Measurements from ENCODE around the gene TMTC4.

TMTC4 gene

GRCh38 chr13:100658363-100658762 lies 16.2 kb downstream of the TMTC4 start:
- Histone ChIP-seq H3K4me1 (ENCODE audit: control insufficient read depth in 1 of 2, insufficient read depth in 1 of 2, low read depth in 1 of 2, low read length in 1 of 2) (peaks cover 0 to 6% of the 10 kb centered on the region in 2 experiments), H3K4me3 (ENCODE audit: low read depth in 1 of 2, low read length in 1 of 2) (no peak overlapping the region), H3K36me3 (peaks cover under 1% of the 10 kb centered on the region), H3K27ac (no peak overlapping the region), H3K27me3 (no peaks in the 10 kb centered on the region), H3K9me3 (no peaks in the 10 kb centered on the region)
- TF ChIP-seq CTCF (IDR thresholded peaks at IDR 0.05): no peak

DNA sequence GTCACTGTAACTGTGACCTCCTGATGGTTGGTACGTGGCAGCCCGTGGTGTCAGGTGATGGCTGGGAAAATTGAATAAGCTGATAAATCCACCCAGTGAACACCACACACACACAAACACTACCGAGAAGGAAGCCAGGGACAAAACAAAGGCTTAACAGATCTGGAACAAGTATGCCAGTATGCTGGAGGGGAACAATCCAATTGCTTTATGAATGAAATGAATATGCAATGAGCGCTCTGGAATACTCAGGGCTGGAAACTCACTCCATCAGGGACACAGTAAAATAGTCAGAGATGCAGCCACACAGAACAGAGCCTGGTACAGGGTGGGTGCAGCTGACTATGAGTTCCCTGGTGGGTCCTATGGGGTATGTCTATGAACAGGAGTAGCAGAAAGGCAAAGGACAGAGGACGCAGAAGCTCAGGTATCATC lies 16.7 kb downstream of the TMTC4 start:
- Histone ChIP-seq H3K4me1 (ENCODE audit: control insufficient read depth in 1 of 2, insufficient read depth in 1 of 2, low read depth in 1 of 2, low read length in 1 of 2) (peaks cover 0 to 6% of the 10 kb centered on the region in 2 experiments), H3K27ac (no peak overlapping the region), H3K27me3 (no peaks in the 10 kb centered on the region), H3K4me3 (ENCODE audit: low read depth in 1 of 2, low read length in 1 of 2) (no peak overlapping the region), H3K36me3 (no peaks in the 10 kb centered on the region), H3K9me3 (no peaks in the 10 kb centered on the region)
- TF ChIP-seq CTCF (IDR thresholded peaks at IDR 0.05): no peak

DNA sequence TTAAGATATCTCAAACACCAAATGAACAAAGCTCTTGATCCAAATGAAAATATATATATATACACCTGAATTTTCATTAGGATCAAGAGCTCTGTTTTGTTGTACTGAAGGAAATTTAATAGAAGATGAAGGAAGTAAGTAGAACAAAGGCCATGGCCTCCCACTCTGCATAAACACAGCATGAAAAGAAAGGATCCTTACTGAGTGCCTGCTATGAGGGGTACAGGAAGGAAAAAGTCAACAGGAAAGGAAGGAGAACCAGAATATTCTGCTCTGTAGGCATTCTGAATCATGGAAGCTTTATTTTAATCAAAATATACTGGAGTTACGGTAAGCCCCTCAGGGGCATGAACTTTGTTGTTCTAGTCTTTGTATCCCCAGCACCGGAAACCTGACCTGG lies 22.1 kb downstream of the TMTC4 start:
- TF ChIP-seq CTCF (IDR thresholded peaks at IDR 0.05): no peak
- H3K4me1 ChIP-seq (ENCODE audit: control insufficient read depth in 1 of 2, insufficient read depth in 1 of 2, low read depth in 1 of 2, low read length in 1 of 2): no peaks in the 10 kb centered on the region
- no peak overlapping the region for H3K27ac ChIP-seq
- no peaks in the 10 kb centered on the region for H3K27me3 ChIP-seq
- H3K36me3 ChIP-seq: no peaks in the 10 kb centered on the region
- no peaks in the 10 kb centered on the region for H3K9me3 ChIP-seq
- no peak overlapping the region for H3K4me3 ChIP-seq (ENCODE audit: low read depth in 1 of 2, low read length in 1 of 2)

- no peak overlapping the region for H3K27ac ChIP-seq
- H3K4me3 ChIP-seq (ENCODE audit: low read depth in 1 of 2, low read length in 1 of 2): no peak overlapping the region
- H3K4me1 ChIP-seq (ENCODE audit: control insufficient read depth in 1 of 2, insufficient read depth in 1 of 2, low read depth in 1 of 2, low read length in 1 of 2): no peaks in the 10 kb centered on the region
- H3K27me3 ChIP-seq: no peaks in the 10 kb centered on the region
- no peaks in the 10 kb centered on the region for H3K9me3 ChIP-seq
- TF ChIP-seq CTCF (IDR thresholded peaks at IDR 0.05): no peak
- H3K36me3 ChIP-seq: no peaks in the 10 kb centered on the region
These were observed 24.3 kb downstream of the TMTC4 start for GRCh38 chr13:100650326-100650725.

DNA sequence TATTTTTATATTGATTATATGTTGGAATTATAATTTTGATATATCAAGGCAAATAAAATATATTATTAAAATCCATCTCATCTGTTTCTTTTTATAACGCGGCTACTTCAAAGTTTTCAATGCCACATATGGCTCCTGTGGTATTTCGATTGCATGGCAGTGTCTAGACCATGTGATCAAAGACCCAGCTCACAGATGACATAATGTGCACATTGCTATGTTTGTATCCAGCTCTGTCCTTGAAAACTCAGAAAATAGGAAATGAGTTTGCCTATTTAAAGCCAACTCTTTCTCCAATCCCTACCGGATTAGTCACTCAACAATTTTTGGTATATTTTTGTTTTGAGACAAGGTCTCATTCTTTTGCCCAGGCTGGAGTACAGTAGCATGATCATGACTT lies 26.2 kb downstream of the TMTC4 start:
- Histone ChIP-seq H3K27ac (no peak overlapping the region), H3K27me3 (no peaks in the 10 kb centered on the region), H3K4me3 (ENCODE audit: low read depth in 1 of 2, low read length in 1 of 2) (no peak overlapping the region), H3K36me3 (no peaks in the 10 kb centered on the region), H3K9me3 (no peaks in the 10 kb centered on the region), H3K4me1 (ENCODE audit: control insufficient read depth in 1 of 2, insufficient read depth in 1 of 2, low read depth in 1 of 2, low read length in 1 of 2) (no peaks in the 10 kb centered on the region)
- TF ChIP-seq CTCF (IDR thresholded peaks at IDR 0.05): no peak

DNA sequence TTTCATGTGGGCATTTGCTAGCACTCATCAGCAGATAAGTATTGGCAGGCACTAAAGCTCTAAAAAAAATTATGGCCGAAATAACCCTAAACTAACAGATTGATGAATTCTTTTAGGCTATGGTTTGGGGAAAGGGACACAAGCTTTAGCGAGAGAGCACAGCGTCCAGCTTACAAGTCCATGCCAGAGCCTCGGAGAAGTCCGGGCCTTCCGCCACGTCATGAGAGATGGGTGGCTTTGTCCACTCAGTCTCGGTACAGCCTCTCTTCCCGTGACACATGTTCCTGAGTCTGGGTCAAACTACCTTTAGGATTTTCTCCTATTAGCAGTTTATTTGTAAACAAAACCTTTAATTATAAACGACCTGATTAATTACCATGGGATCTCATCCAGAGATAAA lies 27.7 kb downstream of the TMTC4 start:
- Histone ChIP-seq H3K4me1 (ENCODE audit: control insufficient read depth in 1 of 2, insufficient read depth in 1 of 2, low read depth in 1 of 2, low read length in 1 of 2) (no peaks in the 10 kb centered on the region), H3K9me3 (no peaks in the 10 kb centered on the region), H3K36me3 (no peaks in the 10 kb centered on the region), H3K27ac (no peak overlapping the region), H3K27me3 (no peaks in the 10 kb centered on the region), H3K4me3 (ENCODE audit: low read depth in 1 of 2, low read length in 1 of 2) (no peak overlapping the region)
- no peak for TF ChIP-seq CTCF (IDR thresholded peaks at IDR 0.05)
